ENCODE measurements around the gene ITIH1.

GRCh38 chr3:52827866-52828376, 50.5 kb downstream of the ITIH1 start:
- TF ChIP-seq, protein P1, sequence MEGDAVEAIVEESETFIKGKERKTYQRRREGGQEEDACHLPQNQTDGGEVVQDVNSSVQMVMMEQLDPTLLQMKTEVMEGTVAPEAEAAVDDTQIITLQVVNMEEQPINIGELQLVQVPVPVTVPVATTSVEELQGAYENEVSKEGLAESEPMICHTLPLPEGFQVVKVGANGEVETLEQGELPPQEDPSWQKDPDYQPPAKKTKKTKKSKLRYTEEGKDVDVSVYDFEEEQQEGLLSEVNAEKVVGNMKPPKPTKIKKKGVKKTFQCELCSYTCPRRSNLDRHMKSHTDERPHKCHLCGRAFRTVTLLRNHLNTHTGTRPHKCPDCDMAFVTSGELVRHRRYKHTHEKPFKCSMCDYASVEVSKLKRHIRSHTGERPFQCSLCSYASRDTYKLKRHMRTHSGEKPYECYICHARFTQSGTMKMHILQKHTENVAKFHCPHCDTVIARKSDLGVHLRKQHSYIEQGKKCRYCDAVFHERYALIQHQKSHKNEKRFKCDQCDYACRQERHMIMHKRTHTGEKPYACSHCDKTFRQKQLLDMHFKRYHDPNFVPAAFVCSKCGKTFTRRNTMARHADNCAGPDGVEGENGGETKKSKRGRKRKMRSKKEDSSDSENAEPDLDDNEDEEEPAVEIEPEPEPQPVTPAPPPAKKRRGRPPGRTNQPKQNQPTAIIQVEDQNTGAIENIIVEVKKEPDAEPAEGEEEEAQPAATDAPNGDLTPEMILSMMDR (IDR thresholded peaks at IDR 0.05; ENCODE audit: low read depth, low read length) = no peak
- no peak for TF ChIP-seq EZH2phosphoT487 (IDR thresholded peaks at IDR 0.05; ENCODE audit: low read depth)
